ENCODE data around the gene KXD1.
"Not testable (repeated sequence)": the region's sequence is repeated elsewhere in the genome, so short reads cannot be mapped to it uniquely, and the experiment has no call there.

KXD1 gene, protein sequence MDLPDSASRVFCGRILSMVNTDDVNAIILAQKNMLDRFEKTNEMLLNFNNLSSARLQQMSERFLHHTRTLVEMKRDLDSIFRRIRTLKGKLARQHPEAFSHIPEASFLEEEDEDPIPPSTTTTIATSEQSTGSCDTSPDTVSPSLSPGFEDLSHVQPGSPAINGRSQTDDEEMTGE

DNA sequence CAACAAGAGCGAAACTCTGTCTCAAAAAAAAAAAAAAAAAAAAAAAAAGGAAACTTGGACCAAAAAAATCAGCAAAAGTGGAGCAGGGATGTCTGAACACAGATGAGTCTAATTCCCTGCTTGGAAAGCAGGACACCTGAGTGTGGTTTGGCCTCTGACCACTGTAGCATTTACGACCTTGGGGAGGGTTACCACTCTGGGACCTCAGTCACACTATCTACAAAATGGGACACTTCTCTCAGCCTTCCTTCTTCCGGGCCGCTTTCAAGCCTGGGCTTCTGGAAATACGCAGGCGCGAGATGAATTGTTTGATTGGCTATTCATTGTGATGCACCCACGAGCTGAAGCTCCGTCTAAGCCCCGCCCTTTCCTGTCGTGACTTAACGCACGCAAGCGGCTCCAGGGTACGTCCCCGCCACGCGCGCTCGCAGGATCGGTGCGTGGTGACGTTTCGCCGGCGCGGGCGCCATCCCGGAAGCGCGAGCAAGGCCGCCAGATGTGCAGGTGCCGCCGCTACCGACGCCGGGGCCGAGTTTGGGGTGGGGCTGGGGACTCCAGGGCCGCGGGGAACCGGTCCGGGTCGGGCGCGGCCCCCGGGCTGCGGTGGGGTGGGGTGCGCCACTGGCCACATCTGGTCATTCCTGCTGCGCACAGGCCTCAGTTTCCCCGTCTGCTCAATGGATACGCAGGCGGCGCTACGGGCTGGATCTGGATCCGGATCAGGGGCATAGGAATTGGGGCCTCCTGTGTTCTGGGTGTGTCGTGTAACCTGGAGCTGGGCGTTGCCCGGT is at the start of gene KXD1:
Gene KXD1 (plus strand): TSS at position 460 of the 791 bp plus-strand sequence. CDS start 4,187 bp downstream, outside the sequence.
- peak; percentile 95 to 97 for DNase-seq

DNA sequence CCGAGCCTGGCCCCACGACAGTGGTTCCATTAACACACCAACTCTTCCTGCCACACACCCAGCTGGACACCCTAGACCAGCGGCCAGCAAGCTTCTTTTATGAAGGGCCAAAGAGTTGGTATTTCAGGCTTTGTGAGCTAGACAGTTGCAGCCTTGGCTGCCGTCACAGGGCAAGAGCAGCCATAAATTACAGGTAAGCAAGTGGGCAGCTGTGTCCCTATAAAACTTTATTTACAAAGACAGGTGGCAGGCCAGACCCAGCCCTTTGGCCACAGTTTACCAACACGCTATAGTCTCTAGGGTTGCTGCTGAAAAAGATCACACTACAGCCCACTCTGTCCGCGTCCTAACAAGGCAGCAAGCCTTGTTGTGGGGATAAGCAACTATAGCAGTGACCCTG is 49.1 kb upstream of the KXD1 start:
- DNase-seq = no peak

DNA sequence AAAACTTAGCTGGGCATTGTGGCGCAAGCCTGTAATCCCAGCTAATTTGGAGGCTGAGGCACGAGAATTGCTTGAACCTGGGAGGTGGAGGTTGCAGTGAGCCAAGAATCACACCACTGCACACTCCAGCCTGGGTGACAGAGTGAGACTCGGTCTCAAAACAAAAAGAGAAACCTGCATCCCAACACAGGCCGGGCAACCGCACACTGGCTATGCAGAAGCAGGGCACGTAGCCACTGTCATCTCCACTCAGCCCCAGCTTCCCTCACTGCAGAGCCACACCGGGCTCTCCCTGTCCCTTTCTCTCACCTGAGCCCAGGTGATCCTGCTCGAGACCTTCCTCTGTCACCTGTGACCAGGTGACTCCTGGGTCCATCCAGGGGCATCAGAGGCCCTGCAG is 47.5 kb upstream of the KXD1 start:
- no peak for DNase-seq

DNA sequence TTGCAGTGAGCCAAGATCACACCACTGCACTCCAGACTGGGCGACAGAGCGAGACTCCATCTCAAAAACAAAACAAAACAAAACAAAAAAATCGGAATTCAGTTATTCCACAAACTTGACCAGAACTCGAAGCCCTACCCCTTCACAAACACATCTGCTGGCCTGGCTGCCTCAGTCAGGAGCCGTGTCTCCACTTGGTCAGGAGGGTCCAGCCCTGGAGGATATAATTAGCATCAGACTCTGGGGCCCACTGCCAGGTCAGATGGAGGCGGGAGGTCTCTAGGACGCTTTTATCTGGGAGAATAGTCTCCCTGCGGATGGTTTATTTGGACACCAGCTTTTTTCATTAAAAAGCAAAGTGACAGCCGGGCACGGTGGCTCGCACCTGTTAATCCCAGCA is 43.8 kb upstream of the KXD1 start:
- DNase-seq = no peak

DNA sequence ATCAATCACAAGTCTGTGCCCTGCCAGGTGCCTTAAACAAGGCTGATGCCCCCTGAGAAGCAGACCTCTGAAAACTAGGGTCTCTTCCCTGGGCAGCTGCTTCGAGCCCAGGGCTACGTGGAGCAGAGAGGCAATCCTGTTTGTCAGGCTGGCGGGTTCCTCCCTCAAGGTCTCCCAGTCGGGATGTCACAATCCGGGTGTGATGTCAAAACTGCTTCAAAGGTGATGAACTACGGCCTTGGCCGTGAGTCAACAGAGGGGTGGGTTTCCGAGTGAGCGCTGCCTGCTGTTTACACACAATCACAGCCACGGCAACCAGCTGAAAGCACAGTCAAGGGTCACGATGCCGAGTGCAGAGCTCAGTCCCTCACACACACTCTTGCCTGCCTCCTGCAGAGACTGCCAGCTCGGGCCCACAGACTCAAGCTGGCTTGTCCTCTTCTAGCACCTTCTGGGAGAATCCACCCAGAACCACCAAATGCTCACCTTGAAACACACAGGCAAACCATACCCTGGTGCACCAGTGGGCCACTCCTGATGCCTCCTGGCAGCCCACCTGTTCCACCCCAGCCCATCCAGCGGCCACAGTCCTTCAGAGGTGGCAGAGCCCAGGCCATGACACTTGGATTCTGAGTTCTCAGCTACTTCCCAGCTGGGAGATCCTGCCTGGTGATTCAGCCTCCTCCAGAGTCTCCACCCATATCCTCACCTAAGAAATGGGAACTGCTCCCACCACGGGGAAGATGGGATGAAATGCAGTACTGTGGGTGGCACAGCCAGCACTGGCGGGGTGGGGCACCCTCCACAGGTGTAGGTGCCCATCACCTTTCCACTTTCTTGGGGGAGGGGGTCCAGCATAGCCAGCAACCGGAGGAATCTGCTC is 42.6 kb upstream of the KXD1 start:
- DNase-seq = no peak

DNA sequence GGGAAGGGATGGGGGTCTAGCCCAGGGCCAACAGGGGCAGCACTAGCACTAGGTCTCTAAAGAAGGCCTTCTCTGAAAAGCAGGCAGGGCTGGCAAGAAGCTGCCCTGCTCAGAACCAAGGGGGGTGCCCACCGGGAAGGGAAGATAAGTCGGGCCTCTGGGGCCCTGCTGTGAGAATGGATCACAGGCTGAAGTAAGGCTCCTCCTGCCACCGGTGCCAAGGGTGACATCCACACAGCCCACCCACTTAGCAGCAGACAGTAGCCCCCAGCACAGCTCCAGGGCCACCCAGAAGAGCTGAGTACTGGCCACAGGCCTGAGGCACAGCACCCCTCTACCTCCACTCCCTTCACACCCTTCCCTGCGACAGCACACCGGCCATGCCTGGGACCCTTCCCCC is 41.7 kb upstream of the KXD1 start:
- no peak for DNase-seq

DNA sequence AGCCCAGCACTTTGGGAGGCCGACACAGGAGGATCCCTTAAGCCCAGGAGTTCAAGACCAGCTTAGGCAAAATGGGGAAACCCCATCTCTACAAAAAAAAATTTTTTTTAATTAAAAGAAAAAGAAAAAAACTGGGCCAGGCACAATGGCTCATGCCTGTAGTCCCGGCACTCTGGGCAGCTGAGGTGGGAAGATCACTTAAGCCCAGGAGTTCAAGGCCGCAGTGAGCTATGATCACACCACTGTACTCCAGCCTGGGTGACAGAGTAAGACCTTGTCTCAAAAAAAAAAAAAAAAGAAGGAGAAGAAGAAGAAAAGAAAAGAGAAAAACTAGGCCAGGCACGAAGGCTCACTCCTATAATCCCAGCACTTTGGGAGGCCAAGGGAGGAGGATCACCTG is 40.1 kb upstream of the KXD1 start:
- no peak for DNase-seq

DNA sequence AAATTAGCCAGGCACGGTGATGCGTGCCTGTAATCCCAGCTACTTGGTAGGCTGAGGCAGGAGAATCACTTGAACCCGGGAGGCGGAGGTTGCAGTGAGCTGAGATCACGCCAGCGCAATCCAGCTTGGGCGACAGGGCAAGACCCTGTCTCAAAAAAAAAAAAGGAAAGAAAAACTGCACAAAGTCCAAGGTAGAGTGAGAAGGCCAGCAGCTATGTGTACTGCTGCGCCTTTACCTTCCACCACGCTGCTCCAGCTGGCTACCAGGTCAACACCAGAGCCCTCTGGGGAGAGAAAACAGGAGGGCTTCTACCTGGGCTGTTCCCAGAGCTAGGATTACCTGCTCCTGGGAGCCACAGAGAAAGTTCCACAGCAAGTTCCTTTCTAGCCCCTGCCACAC is 39.0 kb upstream of the KXD1 start:
- DNase-seq = no peak

DNA sequence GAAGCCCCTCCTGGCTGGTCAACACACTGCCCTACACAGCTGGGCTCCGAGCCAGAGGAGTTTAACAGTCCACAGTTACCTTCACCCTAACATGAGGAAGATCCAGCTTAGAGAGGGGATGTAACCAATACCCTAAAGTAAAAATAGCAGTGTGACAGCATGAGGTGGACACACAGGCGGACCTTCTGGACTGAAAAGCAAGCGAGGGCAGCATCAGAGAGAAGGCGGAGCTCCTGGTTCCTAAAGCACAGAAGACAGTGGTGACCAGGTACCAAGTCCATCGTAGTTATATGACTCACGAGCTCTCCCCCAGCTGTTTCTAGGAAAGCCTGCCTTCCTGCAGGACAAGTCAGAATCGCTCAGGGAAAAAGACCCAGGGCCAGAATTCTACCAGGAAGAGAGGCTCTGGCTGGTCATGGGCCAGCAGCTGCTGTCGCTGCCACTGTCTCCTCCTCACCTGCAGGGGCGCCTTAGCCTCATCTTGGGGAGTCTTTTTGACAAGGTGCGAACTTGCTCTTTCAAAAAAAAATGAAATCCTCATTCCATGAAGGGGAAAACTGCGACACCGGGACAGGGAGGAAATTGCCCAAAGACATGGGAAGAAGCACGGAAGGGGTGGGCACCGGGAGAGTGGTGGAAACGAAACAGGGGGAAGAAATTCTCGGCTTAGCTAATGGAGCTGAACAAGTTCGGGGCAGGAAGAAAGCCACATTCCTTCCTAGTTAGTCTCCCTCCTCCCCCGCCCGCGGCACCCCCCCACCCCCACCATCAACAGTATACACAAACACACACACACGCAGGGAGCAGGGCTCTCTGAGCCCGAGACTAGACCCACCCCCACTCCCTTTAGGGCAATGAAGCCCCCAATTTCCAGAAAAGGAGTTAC is 37.5 kb upstream of the KXD1 start:
- DNase-seq = peak; percentile 42 to 56

DNA sequence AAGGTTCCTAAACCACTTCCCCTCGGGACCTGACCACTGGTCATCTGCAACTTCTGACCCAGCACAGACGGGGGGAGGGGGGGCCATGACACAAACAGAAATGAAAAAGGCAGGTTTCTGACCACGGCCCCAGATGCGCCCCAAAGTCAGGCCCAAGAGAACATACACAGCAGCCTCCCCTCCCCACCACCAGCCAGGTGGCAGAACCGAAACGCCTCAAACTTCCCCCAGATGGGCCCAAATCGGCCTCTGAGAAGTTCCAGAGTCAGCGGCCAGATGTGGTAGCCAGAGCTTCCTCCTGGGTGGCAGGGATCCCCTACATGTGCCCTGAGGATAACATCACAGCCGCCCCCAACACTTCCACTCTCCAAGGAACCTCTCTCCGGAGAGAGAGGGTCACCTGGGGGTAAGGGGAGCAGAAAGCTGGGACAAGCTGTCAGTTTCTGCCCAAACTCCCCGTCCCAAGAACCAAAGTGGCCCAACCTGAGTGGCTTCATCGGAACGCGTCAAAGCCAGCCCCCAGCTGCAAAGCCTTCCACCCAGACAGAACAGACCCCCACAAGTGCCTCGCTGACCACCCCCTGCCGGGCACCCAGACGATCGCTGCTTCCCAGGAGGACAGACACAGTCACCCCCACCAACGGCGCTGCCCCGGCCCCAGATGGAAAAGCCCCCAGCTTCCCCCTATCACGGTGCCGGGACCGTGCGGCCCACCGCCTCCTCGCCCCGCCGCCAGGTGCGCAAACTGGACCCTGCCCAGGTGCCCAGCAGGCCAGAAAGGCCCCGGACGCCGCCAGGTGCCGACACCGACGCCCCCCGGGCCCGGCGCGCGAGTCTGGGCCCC is 36.6 kb upstream of the KXD1 start:
- peak in 1 of 2 donors; percentile 10 for DNase-seq

DNA sequence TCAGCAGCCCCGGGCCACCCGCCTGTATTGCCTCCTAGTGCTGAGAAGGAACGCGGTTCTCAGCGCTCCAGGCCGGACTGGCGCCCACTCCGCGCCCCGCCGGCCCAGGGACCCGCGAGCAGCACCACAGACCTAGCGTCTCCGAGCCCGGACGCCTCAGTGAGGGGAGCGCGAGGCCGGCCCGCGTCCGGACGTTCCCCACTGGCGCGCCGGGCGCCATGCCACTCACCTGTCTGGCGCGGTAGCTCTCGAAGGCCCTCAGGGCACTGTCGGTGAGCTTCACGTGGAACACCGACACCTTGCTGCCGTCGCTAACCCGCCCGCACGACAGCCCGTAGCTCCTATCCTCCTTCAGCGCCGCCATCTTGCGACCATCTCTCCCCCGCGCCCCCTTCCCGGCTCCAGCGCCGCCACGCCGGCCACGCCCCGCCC is 36.0 kb upstream of the KXD1 start, which contains the start of gene ELL:
Gene ELL (minus strand): TSS at position 379 of the 432 bp plus-strand sequence. CDS start 15 bp downstream, at position 364.
- DNase-seq = no peak

DNA sequence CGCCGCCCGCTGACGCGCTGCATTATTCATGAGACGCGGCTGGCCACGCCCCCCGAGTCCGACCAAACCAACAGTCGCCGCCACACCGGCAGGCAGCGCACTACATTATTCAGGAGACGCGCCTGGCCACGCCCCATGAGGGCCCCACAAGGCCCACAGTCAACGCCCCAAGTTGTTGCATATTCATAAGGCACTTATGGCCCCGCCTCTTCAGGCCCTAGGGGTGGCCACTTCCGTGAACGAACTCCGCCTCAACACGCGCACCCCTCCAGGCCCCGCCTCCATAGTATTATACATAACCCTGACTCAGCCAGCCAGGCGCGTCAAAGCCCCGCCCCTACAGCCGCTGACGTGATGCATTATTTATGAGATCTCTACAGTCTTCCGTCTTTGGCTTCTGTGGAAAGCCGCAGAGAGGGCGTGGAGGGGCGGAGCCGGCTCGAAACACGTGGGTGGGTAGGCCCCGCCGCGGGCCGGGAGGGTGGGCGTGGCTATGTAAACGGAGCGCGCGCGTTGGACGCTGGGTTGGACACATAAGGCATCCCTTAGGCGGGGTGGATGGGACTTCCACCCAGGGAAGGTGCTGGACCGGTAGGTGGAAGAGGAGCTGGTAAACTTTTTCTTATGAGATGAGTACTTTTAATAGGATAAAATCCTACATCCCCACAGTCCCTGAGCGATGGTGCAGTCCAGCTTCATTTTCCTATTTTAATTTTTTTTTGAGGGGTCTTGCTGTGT is 35.4 kb upstream of the KXD1 start:
- DNase-seq = peak; percentile 100

DNA sequence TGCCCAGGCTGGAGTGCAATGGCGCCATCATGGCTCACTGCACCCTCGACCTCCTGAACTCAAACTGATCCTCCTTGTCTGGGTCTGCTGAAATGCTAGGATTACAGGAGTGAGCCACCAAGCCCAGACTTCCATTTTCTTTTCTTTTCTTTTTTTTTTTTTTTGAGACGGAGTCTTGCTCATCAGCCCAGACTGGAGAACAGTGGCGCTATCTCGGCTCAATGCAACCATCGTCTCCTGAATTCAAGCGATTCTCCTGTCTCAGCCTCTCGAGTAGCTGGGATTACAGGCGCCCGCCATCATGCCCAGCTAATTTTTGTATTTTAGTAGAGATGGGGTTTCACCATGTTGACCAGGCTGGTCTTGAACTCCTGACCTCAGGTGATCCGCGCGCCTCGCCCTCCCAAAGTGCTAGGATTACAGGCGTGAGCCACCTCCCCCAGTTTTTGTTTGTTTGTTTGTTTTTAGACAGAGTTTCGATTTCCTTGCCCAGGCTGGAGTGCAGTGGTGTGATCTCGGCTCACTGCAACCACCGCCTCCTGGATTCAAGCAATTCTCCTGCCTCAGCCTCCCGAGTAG is 34.7 kb upstream of the KXD1 start:
- not testable (repeated sequence) for DNase-seq

DNA sequence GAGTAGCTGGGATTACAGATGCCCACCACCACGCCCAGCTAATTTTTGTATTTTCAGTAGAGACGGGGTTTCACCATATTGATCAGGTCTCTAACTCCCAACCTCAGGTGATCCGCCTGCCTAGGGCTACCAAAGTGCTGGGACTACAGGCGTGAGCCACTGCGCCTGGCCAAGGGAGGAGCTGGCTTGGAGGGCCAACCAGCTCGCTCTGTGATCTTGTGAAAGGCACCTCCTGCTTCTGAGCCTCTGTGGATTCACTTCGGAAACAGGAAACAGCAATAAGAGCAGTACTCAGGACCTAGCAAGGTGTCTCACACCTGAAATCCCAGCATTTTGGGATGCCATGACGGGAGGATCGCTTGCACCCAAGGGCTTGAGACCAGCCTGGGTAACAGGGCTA is 33.8 kb upstream of the KXD1 start:
- no peak for DNase-seq

DNA sequence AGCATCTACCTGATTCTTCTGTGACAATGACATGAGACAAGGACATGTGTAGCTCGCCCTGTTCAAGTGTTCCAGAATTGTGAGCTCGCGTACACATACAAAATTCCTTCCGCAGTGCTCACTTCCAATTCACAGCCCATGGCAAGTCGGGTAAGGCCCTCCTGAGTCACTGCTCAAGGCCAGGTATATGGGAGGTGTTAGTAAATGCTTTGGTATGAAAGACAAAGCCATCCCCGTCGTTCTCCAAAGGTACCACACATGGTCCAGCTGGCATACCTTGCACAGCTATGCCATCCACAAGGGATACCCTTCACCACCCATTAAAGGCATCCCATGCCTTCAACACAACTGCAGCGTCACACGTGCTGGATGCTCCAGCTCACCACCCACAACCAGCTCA is 31.4 kb upstream of the KXD1 start:
- no peak for DNase-seq

DNA sequence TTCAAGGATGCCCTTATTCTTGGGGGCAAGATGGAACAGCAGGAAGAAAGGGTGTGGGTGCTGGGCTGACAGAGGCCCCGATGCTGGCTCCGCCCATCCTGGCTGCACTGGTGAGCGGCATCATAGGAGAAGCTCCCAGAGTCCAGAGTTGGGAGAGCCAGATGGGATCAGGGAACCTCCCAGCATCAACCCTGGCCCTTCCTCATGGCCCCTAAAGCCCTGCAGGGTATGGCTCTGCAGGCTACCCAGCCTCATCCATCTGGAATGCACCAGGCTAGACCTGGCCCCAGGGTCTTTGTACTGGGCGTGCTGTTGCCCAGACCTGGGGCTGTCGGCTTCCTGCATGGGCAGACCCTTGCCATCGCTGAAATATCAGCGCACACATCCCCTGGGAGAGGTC is 27.9 kb upstream of the KXD1 start:
- no peak for DNase-seq

DNA sequence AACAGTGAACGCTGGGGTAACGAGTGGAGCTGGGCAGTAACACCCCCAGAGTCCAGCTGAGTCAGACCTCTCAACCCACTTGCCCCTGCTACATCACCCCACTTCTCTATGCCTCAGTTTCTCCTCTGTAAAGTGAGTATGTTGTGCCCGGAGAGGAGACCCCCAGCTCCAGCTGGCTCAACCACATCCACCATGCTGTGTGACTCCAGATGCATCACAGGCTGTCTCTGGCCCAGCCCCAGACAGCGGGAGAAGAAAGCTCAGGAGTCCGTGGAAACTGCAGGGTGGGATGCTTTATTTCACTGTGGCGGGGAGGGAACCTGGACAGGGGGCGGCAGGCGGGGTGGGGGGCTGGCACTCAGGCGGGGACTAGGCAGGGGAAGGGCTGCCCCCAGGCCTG is 26.2 kb upstream of the KXD1 start:
- DNase-seq = no peak

DNA sequence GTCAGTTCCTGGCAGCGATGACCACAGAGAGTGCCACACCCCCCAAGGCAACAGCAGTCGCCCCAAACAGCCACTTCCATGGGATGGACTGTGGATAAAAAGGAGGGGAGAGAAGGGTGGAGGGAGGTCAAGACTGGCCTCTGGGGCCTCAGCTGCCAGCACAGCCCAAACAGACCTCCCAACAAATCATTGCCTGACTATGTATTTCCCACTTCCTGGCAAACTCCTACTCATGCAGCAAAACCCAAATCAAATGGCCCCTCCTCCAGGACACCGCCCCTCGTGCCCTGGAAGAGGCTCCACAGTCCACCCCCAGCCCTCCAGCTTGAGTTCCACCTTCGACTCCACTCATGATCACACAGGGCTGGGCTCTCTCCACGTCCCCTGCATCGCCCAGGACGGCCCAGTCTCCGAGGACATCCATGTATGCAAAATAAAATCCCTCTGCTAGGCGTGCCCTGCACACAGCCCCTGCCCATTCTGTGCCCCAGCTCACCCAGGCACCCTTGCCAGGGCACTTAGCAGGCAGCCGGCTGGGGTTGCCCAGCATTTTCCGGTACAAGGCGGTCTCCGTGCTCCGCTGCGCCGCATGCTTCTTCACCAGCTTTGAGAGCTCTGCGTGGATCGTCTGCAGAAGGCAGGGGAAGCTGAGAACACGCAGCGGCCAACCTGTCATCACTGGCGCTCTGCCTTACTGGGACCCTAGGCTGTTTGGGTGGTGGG is 25.3 kb upstream of the KXD1 start:
- no peak for DNase-seq

DNA sequence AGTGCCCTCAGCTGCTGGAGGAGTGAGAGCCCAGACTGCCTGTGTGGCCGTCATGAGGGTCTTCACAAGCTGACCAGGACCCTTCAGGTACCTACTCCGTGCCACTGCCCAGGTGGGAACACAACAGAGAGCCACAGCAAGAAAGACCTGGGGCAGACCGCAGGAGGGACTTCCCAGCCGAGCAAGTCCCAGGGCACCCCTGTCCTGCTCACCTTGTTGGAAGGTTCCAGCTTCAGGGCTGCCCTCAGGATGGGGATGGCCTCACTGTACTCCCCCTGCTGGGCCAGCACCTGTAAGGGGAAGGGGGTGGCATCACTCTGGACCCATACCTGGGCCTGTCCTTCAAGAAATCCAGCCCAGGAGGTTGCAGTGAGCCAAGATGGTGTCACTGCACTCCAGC is 24.6 kb upstream of the KXD1 start:
- DNase-seq = no peak

DNA sequence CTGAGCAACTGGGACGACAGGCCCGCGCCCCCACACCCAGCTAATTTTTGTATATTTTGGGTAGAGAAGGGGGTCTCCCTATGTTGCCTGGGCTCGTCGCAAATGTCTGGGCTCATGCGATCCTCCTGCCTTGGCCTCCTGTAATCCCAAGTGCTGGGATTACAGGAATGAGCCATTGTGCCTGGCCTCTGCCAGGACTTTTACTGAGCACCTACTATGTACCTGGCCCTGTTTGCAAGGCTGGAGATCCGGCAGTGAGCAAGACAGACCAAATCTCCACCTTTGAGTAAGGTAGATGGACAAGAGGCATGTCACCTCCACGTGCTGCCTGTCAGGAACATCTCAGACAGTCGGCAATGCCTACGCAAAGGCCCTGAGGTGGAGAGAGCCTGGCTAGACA is 21.2 kb upstream of the KXD1 start:
- DNase-seq = no peak

All from stimulated activated CD4-positive, alpha-beta T cell treated with anti-CD3 and anti-CD28 coated beads, Interleukin-2, amount 100 ng/mL, for 48 hours (primary cell).